ENCODE results near the gene NUDCD3. TPM values are rescaled to one million over a fixed set of nuclear protein-coding genes. Genes with fewer than 3 reads are reported as not detected.

Gene NUDCD3
- polyA plus RNA-seq, 4 donors = 86.0 to 93.7 (median 91.2) TPM

GRCh38 chr7:44386139-44386913 lies 104.1 kb downstream of the NUDCD3 start:
- no peak for DNase-seq (ENCODE audit: low read depth in 4 of 4, low spot score in 2 of 4)

DNA sequence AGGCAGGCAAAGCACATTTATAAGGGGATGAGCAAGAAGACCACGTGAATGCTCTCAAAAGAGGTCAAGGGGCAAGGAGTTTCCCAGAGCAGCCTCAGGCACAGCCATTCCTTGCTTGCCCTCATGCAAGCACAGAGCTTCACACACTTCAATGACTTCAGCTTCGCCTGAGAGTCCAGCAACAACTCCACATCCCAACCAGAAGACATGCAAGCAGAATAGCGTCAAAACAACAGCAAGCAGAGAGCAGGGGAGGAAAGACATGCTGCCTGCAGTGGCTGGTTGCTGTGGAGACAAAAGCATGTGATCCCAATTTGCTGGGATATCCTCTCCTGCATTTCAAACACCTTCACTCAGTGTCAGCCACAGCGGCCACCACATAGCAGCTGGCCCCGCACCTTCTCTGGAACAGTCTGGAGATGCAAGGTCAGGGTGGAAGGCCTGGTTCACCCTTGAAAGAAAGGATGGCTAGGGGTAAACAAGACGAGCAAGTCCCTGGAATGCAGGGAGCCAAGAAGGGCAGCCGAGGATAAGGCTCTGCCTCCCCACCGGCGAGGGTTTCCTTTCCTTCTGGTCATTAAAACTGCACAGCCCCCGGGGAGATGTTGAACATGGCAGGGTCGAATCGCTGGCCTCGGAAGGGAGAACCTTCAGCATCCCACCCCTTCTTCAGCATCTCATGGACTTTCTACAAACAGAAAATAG lies 104.9 kb downstream of the NUDCD3 start:
- no peak for DNase-seq (ENCODE audit: low read depth in 4 of 4, low spot score in 2 of 4)

- no peak for DNase-seq (ENCODE audit: low read depth in 4 of 4, low spot score in 2 of 4)
Measured at GRCh38 chr7:44384586-44385433, 105.6 kb downstream of the NUDCD3 start.

- no peak for DNase-seq (ENCODE audit: low read depth in 4 of 4, low spot score in 2 of 4)
Measured at GRCh38 chr7:44383566-44383965, 106.9 kb downstream of the NUDCD3 start.

- no peak for DNase-seq (ENCODE audit: low read depth in 4 of 4, low spot score in 2 of 4)
Measured at GRCh38 chr7:44382459-44383265, 107.8 kb downstream of the NUDCD3 start.

DNA sequence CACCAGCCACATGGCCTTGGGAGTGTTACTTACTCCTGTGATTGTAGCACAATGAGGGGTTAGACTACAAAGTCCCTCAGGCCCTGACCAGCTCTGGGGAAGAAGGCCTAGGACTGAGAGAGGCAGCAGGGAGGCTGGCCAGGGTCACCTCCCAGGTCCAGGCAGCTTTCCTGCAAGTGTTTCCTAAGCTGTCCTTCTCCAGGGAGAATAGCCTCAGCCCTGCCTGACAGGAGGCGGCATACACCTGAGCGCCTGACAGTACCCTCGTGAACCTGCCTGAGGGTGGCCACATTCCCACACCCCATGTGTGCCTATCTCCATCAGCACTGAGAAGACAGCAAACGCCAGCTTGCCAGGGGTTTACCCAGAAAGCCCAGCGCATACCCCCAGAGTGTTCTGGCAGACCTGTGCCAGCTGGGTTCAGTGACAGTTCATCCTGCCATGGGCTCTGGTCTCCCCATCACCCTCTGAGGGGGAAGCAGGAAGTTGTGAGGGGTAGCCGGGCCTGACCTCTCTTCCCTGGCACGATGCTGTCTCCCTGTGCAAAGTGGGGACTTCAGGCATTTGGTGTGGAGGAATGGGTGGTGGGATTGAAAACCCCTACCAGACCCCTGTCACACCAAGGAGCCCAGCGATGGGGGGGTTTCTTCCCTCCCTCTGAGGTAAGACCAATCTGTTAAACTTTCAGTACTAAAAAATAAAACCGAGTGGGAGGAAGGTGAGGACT lies 108.8 kb downstream of the NUDCD3 start:
- DNase-seq (ENCODE audit: low read depth in 4 of 4, low spot score in 2 of 4) = no peak

DNA sequence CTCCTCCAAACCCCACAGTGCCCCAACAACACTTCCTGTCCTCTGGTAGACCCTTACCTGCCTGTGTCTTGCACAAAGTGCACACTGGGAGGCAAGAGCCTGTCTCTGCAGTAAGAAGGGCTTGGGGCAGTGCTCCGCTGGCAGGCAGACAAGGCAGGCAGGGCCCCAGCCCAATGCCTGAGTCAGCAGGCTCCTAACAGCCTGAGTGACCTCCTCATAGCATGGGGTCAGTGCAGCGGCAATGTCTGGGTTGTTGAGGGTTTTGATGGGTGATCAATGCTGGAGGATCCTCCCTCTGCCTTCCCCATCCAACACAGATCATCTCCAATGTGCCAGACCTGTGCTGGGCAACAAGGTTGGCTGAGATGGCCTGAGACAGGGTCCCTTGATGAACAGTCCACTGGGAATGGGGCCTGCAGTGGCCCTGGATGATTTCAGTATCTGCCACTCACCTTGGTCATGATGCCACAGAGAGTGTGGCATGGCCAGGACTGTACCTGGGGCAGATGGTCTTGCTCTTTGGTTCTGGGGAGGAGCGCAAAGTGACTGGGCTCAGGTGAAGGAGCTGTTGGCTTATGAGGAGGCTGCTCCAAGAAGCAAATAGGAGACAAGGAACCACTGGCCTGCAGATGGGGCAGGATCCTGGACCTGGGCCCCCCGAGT lies 109.5 kb downstream of the NUDCD3 start:
- no peak for DNase-seq (ENCODE audit: low read depth in 4 of 4, low spot score in 2 of 4)

GRCh38 chr7:44380189-44380830 lies 110.1 kb downstream of the NUDCD3 start:
- no peak for DNase-seq (ENCODE audit: low read depth in 4 of 4, low spot score in 2 of 4)

- no peak for DNase-seq (ENCODE audit: low read depth in 4 of 4, low spot score in 2 of 4)
Measured at GRCh38 chr7:44379366-44380188, 110.9 kb downstream of the NUDCD3 start.

DNA sequence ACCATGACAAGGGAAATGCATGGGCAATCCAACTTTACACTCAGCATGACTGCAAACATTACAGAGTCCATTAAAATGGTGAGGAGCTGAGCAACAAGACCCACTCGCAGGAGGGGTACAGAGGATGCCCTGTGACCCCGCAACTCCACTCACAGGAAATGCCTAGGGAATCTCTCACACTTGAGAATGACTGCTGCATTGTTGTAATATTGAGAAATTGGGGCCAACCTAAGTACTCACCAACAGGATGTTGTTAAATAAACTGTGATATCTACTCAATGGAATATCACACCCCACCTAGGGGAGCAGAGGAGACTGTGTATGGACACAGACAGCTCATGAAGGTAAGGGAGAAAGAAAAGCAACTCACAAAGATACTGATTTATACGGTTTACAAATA lies 111.7 kb downstream of the NUDCD3 start:
- no peak for DNase-seq (ENCODE audit: low read depth in 4 of 4, low spot score in 2 of 4)

DNA sequence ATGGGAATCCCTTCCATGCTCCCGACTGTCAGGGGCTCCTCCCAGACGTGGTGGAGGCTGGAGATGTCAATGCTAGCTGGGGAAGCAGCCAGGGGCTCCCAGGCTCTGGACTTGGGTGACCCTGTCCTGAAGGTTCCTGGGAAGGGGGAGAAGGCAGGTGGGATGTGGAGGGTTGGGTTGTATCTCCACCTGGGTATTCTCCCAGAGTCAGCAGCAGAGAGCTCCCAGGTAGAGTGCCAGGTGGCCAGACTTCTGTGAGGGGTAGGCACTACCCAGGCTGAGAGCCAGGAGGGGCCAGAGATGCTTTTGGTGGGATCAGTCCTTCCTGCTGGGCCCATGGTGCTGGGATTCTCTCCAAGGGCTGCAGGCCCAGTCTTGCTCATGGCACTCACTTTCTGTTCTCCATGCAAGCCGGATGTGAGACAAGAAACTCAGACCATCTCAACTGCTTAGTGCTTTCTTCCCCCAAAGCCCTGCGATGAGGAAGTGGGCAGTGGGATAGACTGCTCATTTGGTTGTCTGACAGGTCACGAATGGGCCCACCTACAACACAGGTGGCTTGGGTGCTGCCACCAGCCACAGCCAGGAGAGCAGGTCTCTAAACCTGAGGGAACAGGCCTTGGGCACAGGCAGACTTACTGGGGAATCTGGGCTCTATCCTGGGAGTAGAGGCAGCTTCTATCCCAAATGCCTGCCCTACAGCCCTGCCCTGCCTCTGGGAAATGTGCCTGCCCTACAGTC lies 112.6 kb downstream of the NUDCD3 start:
- no peak for DNase-seq (ENCODE audit: low read depth in 4 of 4, low spot score in 2 of 4)

DNA sequence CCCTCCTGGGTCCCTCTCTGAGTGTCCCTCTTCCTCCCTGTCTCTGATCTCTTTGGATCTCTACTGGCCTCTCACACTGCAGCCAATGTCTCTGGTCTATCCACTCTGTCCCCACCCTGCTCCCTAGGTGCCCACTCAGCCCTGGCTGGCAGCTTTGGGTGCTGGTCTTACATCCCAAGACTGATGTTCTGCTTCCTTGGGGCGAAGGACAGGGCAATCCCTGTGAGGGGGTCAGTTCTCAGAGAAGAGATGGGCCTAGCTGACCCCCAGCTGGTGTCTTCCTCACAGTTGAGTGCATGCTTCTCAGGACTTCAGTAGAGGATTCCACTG lies 113.4 kb downstream of the NUDCD3 start:
- no peak for DNase-seq (ENCODE audit: low read depth in 4 of 4, low spot score in 2 of 4)

DNA sequence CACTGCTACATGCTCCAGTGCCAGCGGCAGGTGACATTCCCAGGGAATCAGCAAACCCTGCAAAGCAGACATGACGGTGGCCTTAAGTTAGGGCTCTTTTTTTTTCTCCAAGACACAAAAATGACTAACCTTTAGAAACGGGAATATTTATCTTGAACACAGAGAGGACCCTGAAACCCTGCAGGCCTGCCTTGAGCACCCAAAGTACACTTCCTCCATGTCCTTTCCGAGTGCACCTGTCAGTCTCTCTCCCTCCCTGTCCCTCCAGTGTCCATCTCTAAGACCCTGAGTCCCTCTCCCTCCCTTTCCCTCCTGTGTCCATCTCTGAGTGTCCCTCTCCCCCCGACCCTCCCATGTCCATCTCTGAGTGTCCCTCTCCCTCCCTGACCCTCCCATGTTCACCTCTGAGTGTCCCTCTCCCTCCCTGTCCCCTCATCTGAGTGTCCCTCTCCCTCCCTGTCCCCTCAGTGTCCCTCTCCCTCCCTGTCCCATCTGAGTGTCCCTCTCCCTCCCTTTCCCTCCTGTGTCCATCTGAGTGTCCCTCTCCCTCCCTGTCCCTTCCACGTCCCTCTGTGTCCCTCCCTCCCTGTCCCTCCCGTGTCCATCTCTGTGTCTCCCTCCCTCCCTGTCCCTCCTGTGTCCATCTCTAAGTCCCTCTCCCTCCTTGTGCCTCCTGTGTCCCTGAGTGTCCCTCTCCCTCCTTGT lies 113.9 kb downstream of the NUDCD3 start:
- no peak for DNase-seq (ENCODE audit: low read depth in 4 of 4, low spot score in 2 of 4)

GRCh38 chr7:44375926-44376342 lies 114.5 kb downstream of the NUDCD3 start:
- no peak for DNase-seq (ENCODE audit: low read depth in 4 of 4, low spot score in 2 of 4)

GRCh38 chr7:44375236-44375699 lies 115.2 kb downstream of the NUDCD3 start:
- DNase-seq (ENCODE audit: low read depth in 4 of 4, low spot score in 2 of 4) = no peak

GRCh38 chr7:44374007-44374763 lies 116.3 kb downstream of the NUDCD3 start:
- DNase-seq (ENCODE audit: low read depth in 4 of 4, low spot score in 2 of 4) = no peak

Data from left renal cortex interstitium (tissue), 4 donors.